NCI-H510A (cell line): Measurements from ENCODE around the gene FAXC.

Experiments
- DNase-seq: peaks from one replicate; lab custom pipeline; 2025; lab: John Stamatoyannopoulos, UW

FAXC gene

DNA sequence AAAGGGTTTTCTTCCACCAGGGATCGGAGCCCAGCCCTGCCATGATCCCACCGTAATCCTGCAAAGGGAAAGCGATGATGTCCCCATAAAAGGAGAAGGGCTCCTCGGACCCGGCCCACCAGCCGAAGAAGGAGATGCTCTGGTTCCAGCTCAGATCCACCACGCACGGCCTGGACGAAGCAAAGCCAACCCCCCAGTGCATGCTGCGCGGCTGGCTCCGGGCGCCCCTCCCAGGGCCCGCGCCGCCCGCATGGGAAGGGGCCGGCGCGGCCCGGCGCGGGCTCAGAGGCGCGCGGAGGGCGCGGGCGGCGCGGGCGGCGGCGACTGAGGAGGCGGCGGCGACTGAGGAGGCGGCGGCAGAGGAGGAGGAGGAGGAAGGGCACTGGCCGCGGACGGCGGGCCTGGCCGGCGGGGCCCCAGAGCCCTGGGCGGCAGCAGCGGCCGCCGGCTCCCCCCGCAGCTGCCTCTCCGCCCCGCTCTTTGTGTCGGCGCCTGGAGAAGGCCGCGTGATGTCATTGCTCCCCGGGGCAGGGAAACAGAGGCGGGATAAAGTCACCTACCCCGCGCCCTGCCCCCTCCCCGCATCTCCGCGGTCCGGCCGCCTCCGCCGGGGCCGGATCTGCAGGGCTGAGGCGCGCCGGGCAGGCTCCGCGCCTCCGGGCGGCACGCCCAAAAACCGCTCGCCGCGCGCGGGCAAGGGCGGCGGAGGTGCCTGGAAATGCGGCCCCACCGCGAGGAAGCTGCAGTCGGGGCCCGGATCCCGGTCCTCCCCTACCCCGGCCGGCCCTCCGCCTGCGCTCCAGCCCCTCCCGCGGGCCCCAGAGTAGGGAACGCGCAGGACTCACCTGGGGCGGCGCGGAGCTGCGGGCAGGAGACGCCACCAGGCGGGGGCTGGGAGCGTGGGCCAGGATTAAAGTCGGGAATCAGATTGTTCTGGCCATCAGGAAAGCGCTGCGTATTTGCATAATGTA lies at the start of gene FAXC:
Gene FAXC, minus strand, starts transcription at position 504 of the 971 bp plus-strand sequence. Its CDS starts 302 bp downstream, at position 202.
- peak; percentile 64 for DNase-seq

GRCh38 chr6:99397287-99397686 lies 47.8 kb upstream of the FAXC start:
- DNase-seq, result no peak

GRCh38 chr6:99393698-99394531 lies 44.4 kb upstream of the FAXC start, which contains the start of gene COQ3:
TSS of gene COQ3 (minus strand) at chr6:99394195. CDS start at chr6:99394179, 16 bp downstream.
- peak; percentile 39 for DNase-seq

DNA sequence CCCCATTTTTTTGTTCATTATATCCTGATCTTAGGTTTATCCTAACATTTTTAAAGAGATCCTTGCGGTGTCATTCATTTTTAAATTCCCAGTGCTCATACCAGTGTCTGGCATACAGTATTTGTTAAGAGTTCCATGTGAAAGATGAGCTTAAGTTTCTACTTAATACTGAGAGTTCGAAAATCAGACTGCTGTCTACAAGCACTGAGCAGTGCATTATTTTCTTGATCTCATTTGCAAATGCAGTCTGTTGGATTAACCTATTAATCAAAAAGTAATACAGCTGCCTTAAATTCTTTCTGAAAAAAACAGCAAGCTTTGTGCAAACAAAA lies 43.9 kb upstream of the FAXC start:
- no peak for DNase-seq

GRCh38 chr6:99390896-99391295 lies 41.4 kb upstream of the FAXC start:
- DNase-seq, result no peak

DNA sequence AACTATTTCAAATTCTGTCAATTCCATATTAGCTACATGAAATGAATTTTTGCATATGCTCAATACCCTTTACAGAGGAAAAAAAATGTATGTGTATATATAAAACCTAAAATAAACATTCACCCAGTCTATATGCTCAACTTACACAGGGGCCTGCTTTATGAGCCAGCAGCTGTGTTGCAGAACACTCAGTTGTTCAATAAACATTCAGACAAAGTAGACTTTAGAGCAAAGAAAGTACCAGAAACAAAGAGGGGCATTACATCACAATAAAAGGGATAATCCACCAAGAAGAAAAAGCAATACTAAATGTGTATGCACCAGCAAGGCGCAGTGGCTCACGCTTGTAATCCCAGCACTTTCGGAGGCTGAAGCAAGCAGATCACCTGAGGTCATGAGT lies 35.0 kb upstream of the FAXC start:
- DNase-seq, result no peak

- DNase-seq, result no peak
These were observed 29.2 kb upstream of the FAXC start for GRCh38 chr6:99378636-99379035.

DNA sequence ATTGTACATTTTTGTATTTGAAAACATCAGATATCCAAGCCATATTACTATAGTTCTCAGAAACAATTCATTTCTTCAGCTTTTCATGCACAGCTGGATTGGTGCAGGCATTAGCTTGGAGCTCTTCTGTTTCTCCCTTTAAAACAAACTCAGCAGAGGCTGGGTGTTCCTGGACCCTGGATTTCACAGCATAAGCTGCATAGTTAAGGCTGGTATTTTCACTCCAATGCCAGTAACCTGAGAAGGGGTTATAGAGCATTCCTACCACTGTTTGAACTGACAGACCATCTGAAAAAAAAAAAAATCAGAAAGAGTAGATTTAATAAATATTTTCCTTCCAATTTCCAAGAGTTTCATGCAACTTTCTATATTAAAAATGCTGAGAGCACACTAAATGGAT lies 20.1 kb upstream of the FAXC start:
- no peak for DNase-seq

- DNase-seq, result no peak
These were observed 17.4 kb upstream of the FAXC start for GRCh38 chr6:99366852-99367251.

- DNase-seq, result no peak
These were observed 14.6 kb upstream of the FAXC start for GRCh38 chr6:99364026-99364425.

DNA sequence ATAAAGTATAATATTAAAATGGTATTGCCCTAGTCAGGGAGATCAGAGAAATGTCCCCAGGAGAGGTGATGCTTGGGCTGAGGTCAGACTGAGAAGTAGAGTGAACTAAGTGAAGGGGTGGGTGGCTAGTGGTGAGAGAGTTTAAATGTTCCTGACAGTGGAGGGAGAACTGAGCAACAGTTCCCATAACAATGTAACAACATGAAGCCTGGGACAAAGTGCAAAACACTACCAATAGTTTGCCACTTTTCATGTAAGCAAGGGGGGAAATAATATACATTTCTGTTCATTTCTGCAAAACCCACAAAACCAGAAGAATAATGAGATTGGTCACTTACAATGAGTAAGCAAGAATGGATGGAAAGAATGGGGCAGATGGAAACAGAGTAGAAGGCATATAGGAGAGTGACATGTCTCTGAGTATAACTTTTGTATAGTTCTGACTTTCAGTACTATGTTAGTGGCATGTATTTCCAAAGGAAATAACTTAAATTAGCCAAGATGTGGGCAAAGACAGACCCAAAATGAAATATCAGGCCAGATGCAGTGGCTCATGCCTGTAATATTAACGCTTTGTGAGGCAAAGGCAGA lies 13.3 kb upstream of the FAXC start:
- DNase-seq, result no peak

DNA sequence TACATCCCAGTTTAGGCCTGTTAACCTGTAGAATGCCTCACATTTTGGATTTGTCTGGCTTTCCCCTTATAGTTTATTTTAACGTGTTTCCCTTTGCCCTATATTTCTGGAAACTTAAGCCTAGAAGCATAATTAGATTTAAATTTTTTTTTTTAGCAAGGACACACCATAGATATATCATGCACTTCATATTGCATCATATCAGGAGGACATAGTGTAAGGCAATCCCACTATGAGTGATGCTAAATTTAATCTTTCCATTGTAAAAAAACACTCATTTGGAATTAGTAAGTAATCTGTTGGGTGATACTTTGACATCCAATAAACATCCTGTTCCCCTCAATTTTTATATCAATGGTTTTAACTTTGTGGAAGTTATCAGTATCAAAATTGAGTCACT lies 10.3 kb upstream of the FAXC start:
- DNase-seq, result no peak

DNA sequence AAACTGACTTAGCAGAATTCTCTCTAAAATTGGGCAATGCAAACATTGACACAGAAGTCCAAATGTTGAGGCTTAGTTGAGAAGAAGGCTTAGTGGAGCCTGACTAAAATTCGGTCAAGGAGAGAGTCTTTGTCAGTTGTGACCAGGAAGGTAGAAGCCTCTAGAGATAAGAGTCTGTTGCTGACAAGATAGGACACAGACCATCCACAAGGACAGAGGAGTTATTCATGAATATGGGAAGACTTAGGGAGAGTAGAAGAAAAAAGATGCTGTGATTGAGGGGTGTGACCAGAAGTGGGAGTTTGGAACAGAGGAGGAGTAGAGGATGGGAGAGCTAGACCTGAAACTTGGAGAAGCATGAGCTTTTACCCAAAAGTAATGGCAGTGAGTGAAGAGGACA lies 7.2 kb upstream of the FAXC start:
- DNase-seq, result no peak

DNA sequence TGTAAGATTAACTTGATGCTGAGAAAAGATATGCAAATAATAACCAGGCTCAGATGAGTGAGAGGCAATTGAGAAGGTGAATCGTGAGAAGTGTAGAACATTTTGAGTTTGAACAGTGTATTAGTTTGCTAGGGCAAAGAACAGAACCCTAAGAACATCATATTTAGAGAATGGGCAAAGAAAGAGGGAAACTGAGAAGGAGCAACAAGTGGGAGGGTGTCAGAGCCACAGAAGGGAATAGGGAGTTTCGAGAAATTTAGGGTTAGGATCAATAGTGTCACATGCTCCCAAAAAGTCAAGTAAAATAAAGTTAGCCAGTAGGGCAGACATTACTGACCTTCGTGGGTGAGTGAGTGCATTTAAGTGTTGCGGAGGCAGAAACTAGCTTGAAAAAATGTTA lies 5.5 kb upstream of the FAXC start:
- no peak for DNase-seq

GRCh38 chr6:99353126-99353525 lies 3.7 kb upstream of the FAXC start:
- DNase-seq, result no peak

DNA sequence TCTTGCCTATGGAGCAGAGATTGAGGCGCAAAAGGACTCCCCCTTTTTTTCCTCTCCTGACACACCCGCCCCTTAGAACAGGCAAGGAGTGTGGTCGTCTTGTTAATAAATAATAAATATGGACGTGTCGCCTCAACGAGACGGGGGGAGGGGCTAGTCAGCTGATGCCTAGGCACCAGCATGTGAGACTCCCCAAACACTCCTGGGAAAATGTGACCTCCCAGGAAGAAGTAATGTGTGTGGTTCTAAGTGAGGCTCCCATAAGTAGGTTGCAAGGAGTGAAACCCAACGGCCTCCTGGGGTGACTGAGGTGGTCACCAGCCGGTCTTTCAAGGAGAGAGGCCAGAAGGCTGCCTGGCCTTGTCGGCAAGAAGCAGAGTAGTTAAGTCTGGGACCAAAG lies 1.1 kb upstream of the FAXC start:
- DNase-seq, result peak; percentile 37

GRCh38 chr6:99348288-99349170 lies 945 bp downstream of the FAXC start:
- no peak for DNase-seq

GRCh38 chr6:99347804-99348203 lies 1.7 kb downstream of the FAXC start:
- no peak for DNase-seq

DNA sequence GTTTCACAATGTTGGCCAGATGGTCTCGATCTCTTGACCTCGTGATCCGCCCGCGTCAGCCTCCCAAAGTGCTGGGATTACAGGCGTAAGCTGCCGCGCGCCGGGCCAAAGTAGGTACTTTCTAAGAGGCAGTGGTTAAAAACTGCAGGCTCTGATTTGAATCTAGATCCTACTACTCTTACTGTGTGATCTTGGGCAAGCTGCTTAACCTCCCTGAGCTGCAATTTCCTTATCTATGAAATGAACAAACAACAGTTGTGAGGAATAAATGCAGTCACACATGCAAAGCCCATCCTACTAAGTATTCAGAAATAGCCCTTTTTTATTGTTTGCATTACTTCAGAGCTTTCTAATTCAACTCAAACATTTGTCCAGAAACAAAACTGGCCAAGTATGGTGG lies 2.9 kb downstream of the FAXC start:
- DNase-seq, result no peak

- DNase-seq, result no peak
These were observed 4.3 kb downstream of the FAXC start for GRCh38 chr6:99345164-99345563.

- DNase-seq, result no peak
These were observed 5.2 kb downstream of the FAXC start for GRCh38 chr6:99344289-99344688.
